GM12878 (cell line): ENCODE results near the gene HECTD2. TPM values are rescaled to one million over a fixed set of nuclear protein-coding genes. Genes with fewer than 3 reads are reported as not detected.

Experiments used
- EED ChIP-seq: sonication (generic); IDR thresholded peaks from 2 replicates; pipeline ENCODE4 v1.6.1; 2016; ENCODE audit warnings: antibody characterized with exemption, low read depth
- FOXM1 ChIP-seq: IDR thresholded peaks from 2 replicates; pipeline ENCODE4 v1.6.1; 2012; ENCODE audit warnings: low read depth, mild to moderate bottlenecking, inconsistent platforms, low read length, moderate library complexity
- JUND ChIP-seq: IDR thresholded peaks from 2 replicates; pipeline ENCODE4 v1.6.1; 2012; ENCODE audit warnings: low read depth, mild to moderate bottlenecking, low read length, improper control_type of control experiment, moderate library complexity
- KLF5 ChIP-seq: fragments of 450-650 bp; IDR thresholded peaks from 2 replicates; pipeline ENCODE4 v1.6.1; 2014; ENCODE audit warnings: mild to moderate bottlenecking; ENCODE audit not compliant: partially characterized antibody
- POLR2AphosphoS5 ChIP-seq: IDR thresholded peaks from 2 replicates; pipeline ENCODE4 v1.6.1; 2011; ENCODE audit warnings: mild to moderate bottlenecking, low read length, inconsistent platforms
- SREBF1 ChIP-seq: IDR thresholded peaks from 2 replicates; pipeline ENCODE4 v1.6.1; 2012; ENCODE audit warnings: mild to moderate bottlenecking, low read length
- TARDBP ChIP-seq: IDR thresholded peaks from 2 replicates; pipeline ENCODE4 v1.6.1; 2016; ENCODE audit warnings: borderline replicate concordance
- ZBED1 ChIP-seq: IDR thresholded peaks from 2 replicates; pipeline ENCODE4 v1.6.1; 2016; ENCODE audit warnings: borderline replicate concordance
- polyA plus RNA-seq, 11 experiments: library from polyadenylated mRNA; depleted of rRNA in 4 of 11; unstranded in 6 of 11; stranded (reverse) in 5 of 11; fragments of >200 nt; fragmentation: Nextera tagmentation in 4 of 11; fragmentation: Illumina TruSeq in 1 of 11; extraction: Ambion mirVana in 4 of 11; extraction: Trizol in 1 of 11; gene quantifications; 1 replicate in 1 of 11; 2 replicates in 10 of 11; pipeline versions ENCODE4 v1.2.1 to v1.2.3, GENCODE V29; 2011 to 2016; ENCODE audit warnings: inconsistent platforms in 2 of 11, missing spikeins in 2 of 11, low read depth in 1 of 11
- total RNA-seq, 4 experiments: library from RNA; depleted of rRNA in 3 of 4; stranded (reverse); fragments of >200 nt in 3 of 4; fragmentation: Illumina TruSeq in 1 of 4; extraction: Trizol in 1 of 4; gene quantifications; 2 replicates each; pipeline versions ENCODE4 v1.2.1 to v1.2.3, GENCODE V29; 2013 to 2021
- TF ChIP-seq, protein P1 (sequence below): fragments of 150-350 bp; IDR thresholded peaks from 2 replicates; pipeline ENCODE4 v1.6.1; 2016; ENCODE audit warnings: low read depth, low read length
- TF ChIP-seq, protein P2 (sequence below): IDR thresholded peaks from 2 replicates; pipeline ENCODE4 v1.6.1; 2012; ENCODE audit warnings: low read length, inconsistent platforms
- TF ChIP-seq, protein P3 (sequence below): IDR thresholded peaks from 2 replicates; pipeline ENCODE4 v1.6.1; 2012; ENCODE audit warnings: low read depth, low read length, improper control_type of control experiment
- TF ChIP-seq, protein P4 (sequence below): fragments of 450-650 bp; formaldehyde crosslinking; IDR thresholded peaks from 2 replicates; pipeline ENCODE4 v1.4.0; 2022; ENCODE audit warnings: mild to moderate bottlenecking, moderate library complexity
- TF ChIP-seq, protein P5 (sequence below): fragments of 450-650 bp; IDR thresholded peaks from 2 replicates; pipeline ENCODE4 v1.6.1; 2014; ENCODE audit warnings: mild to moderate bottlenecking
- TF ChIP-seq, protein P6 (sequence below): IDR thresholded peaks from 2 replicates; pipeline ENCODE4 v1.6.1; 2011; ENCODE audit warnings: low read depth, mild to moderate bottlenecking, low read length, moderate library complexity, borderline replicate concordance; ENCODE audit errors: extremely low read depth

HECTD2 gene
- total and polyA plus RNA-seq, 10 of the 15 experiments (the other 5 are each of a cell fraction or from before 2014, with no cell fraction given), result 0.87 to 3.0 (median 1.7) TPM

DNA sequence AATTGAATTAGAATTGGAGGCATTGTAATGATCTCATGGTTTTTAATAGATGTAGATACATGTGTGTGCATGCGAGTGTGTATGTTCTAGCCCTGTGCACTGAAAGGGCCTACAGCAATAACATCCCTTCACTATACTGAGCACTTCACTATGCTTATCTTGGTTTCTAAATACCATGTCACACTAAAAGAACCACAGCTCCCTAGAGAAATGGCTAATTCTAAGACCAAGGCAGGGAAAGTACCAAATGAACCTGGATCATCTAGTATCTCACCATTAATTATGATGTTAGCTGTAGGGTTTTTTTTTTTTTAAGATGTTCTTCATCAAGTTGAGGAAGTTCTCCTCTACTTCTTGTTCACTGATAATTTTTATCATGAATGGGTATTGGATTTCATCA lies 55.1 kb downstream of the HECTD2 start (continued):
- TF ChIP-seq, protein P1, sequence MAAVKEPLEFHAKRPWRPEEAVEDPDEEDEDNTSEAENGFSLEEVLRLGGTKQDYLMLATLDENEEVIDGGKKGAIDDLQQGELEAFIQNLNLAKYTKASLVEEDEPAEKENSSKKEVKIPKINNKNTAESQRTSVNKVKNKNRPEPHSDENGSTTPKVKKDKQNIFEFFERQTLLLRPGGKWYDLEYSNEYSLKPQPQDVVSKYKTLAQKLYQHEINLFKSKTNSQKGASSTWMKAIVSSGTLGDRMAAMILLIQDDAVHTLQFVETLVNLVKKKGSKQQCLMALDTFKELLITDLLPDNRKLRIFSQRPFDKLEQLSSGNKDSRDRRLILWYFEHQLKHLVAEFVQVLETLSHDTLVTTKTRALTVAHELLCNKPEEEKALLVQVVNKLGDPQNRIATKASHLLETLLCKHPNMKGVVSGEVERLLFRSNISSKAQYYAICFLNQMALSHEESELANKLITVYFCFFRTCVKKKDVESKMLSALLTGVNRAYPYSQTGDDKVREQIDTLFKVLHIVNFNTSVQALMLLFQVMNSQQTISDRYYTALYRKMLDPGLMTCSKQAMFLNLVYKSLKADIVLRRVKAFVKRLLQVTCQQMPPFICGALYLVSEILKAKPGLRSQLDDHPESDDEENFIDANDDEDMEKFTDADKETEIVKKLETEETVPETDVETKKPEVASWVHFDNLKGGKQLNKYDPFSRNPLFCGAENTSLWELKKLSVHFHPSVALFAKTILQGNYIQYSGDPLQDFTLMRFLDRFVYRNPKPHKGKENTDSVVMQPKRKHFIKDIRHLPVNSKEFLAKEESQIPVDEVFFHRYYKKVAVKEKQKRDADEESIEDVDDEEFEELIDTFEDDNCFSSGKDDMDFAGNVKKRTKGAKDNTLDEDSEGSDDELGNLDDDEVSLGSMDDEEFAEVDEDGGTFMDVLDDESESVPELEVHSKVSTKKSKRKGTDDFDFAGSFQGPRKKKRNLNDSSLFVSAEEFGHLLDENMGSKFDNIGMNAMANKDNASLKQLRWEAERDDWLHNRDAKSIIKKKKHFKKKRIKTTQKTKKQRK, result no peak
- TF ChIP-seq, protein P2, sequence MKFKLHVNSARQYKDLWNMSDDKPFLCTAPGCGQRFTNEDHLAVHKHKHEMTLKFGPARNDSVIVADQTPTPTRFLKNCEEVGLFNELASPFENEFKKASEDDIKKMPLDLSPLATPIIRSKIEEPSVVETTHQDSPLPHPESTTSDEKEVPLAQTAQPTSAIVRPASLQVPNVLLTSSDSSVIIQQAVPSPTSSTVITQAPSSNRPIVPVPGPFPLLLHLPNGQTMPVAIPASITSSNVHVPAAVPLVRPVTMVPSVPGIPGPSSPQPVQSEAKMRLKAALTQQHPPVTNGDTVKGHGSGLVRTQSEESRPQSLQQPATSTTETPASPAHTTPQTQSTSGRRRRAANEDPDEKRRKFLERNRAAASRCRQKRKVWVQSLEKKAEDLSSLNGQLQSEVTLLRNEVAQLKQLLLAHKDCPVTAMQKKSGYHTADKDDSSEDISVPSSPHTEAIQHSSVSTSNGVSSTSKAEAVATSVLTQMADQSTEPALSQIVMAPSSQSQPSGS, result no peak
- no peak for TF ChIP-seq POLR2AphosphoS5
- TF ChIP-seq, protein P3, sequence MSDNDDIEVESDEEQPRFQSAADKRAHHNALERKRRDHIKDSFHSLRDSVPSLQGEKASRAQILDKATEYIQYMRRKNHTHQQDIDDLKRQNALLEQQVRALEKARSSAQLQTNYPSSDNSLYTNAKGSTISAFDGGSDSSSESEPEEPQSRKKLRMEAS, result no peak
- no peak for TF ChIP-seq FOXM1
- TF ChIP-seq EED, result no peak
- TF ChIP-seq KLF5, result no peak
- no peak for TF ChIP-seq JUND
- TF ChIP-seq, protein P4, sequence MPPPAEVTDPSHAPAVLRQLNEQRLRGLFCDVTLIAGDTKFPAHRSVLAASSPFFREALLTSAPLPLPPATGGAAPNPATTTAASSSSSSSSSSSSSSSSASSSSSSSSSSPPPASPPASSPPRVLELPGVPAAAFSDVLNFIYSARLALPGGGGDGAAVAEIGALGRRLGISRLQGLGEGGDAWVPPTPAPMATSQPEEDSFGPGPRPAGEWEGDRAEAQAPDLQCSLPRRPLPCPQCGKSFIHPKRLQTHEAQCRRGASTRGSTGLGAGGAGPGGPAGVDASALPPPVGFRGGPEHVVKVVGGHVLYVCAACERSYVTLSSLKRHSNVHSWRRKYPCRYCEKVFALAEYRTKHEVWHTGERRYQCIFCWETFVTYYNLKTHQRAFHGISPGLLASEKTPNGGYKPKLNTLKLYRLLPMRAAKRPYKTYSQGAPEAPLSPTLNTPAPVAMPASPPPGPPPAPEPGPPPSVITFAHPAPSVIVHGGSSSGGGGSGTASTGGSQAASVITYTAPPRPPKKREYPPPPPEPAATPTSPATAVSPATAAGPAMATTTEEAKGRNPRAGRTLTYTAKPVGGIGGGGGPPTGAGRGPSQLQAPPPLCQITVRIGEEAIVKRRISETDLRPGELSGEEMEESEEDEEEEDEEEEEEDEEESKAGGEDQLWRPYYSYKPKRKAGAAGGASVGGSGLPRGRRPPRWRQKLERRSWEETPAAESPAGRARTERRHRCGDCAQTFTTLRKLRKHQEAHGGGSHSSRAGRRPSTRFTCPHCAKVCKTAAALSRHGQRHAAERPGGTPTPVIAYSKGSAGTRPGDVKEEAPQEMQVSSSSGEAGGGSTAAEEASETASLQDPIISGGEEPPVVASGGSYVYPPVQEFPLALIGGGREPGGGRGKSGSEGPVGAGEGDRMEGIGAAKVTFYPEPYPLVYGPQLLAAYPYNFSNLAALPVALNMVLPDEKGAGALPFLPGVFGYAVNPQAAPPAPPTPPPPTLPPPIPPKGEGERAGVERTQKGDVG (CRISPR knock-in tag), result no peak
- TF ChIP-seq, protein P5, sequence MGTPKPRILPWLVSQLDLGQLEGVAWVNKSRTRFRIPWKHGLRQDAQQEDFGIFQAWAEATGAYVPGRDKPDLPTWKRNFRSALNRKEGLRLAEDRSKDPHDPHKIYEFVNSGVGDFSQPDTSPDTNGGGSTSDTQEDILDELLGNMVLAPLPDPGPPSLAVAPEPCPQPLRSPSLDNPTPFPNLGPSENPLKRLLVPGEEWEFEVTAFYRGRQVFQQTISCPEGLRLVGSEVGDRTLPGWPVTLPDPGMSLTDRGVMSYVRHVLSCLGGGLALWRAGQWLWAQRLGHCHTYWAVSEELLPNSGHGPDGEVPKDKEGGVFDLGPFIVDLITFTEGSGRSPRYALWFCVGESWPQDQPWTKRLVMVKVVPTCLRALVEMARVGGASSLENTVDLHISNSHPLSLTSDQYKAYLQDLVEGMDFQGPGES, result no peak
- TF ChIP-seq TARDBP, result no peak
- no peak for TF ChIP-seq SREBF1
- TF ChIP-seq, protein P6, sequence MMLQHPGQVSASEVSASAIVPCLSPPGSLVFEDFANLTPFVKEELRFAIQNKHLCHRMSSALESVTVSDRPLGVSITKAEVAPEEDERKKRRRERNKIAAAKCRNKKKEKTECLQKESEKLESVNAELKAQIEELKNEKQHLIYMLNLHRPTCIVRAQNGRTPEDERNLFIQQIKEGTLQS, result no peak
- no peak for TF ChIP-seq ZBED1
